Measurements from ENCODE around the gene SEC24B. TPM values are rescaled to one million over a fixed set of nuclear protein-coding genes. Genes with fewer than 3 reads are reported as not detected.

Gene SEC24B
- total RNA-seq, 1 experiment from 2014 or later: 27.1 TPM

- Histone ChIP-seq H3K4me1 (ENCODE audit: insufficient read depth, low read length) (no peaks in the 10 kb centered on the region), H3K56ac (ENCODE audit: insufficient read length, low read depth, low read length) (no peak overlapping the region), H2AFZ (ENCODE audit: low read length) (no peak overlapping the region), H3K27me3 (ENCODE audit: insufficient read depth, low read length) (no peaks in the 10 kb centered on the region), H3K27ac (ENCODE audit: insufficient read length, low read depth, low read length) (no peak overlapping the region), H2BK15ac (ENCODE audit: low read depth, low read length) (no peak overlapping the region), H3K79me2 (ENCODE audit: insufficient read depth, low read length) (no peaks in the 10 kb centered on the region; the same call in 1 of the 2 replicates), H2BK20ac (ENCODE audit: low read depth, low read length, poor library complexity, severe bottlenecking) (no peak overlapping the region), H3K23ac (ENCODE audit: insufficient read length, low read depth, low read length) (no peak overlapping the region), H3K14ac (ENCODE audit: insufficient read depth, low read length) (no peak overlapping the region), H4K8ac (replicated peaks; ENCODE audit: insufficient read length, low read depth, low read length) (no peak overlapping the region), H2BK5ac (ENCODE audit: insufficient read length, low read length) (no peak overlapping the region), H4K5ac (ENCODE audit: insufficient read length, low read depth, low read length) (no peak overlapping the region), H3K18ac (ENCODE audit: insufficient read length, low read depth, low read length) (no peak overlapping the region), H4K91ac (ENCODE audit: insufficient read length, low read depth, low read length) (no peak overlapping the region), H3T11ph (ENCODE audit: low read length) (no peak overlapping the region), H3K4ac (ENCODE audit: low read depth, low read length) (no peak overlapping the region), H3K9me3 (ENCODE audit: control insufficient read depth, low read depth, low read length) (no peaks in the 10 kb centered on the region), H4K20me1 (ENCODE audit: control insufficient read depth, insufficient read depth, insufficient read length) (no peaks in the 10 kb centered on the region), H2BK12ac (ENCODE audit: insufficient read length, low read depth, low read length) (no peak overlapping the region), H3K79me1 (ENCODE audit: insufficient read depth, low read depth, low read length, poor library complexity, severe bottlenecking) (no peaks in the 10 kb centered on the region), H3K23me2 (ENCODE audit: insufficient read length, low read depth, low read length, poor library complexity, severe bottlenecking) (no peaks in the 10 kb centered on the region), H3K9ac (ENCODE audit: extremely low read depth, insufficient read length, low read length) (no peak overlapping the region), H3K4me2 (ENCODE audit: insufficient read depth, insufficient read length, low read length) (no peak overlapping the region), H2BK120ac (ENCODE audit: low read depth, low read length, poor library complexity, severe bottlenecking) (no peak overlapping the region), H2AK5ac (ENCODE audit: insufficient read length, low read length) (no peak overlapping the region)
- Mint-ChIP-seq H3K4me1 (no peaks in the 10 kb centered on the region), H3K9me3 (no peaks in the 10 kb centered on the region), H3K36me3 (ENCODE audit: insufficient read depth in 1 of 3, low read depth in 3 of 3) (no peaks in the 10 kb centered on the region; a peak in 1 of 7 replicates), H3K4me3 (no peak overlapping the region), H3K27ac (no peak overlapping the region), H3K27me3 (ENCODE audit: low read depth) (no peaks in the 10 kb centered on the region)
- no peak for DNase-seq
- no CpG with 5 or more reads among the region's 3 CpGs for WGBS (ENCODE audit: extremely low coverage, insufficient read length, low lambda C conversion rate)
- no peak for TF ChIP-seq CTCF (conservative IDR thresholded peaks at IDR 0.05)
These were observed 137.9 kb downstream of the SEC24B start for GRCh38 chr4:109571494-109571893.

All from H9 (cell line).